ENCODE measurements around the gene GPC3.

DNA sequence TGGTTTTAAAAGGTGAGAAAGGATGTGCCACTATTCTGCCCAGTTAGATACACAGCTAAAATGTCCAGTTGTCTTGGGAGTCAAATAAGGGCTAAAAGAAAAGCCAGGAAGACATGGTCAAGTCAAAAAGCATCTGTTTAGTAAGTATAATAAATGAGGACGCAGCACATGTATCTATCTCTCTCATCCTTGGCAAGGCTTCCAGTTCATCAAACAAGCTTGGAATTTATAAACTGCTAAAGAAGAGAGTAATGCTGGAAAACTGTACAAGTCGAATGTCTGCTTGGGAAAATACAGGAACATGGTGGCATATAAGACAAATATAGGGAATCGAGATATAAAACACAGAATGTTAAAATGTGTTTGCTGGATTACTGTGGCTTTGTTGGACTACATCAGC is 106.7 kb downstream of the GPC3 start:
- TF ChIP-seq, protein P1, sequence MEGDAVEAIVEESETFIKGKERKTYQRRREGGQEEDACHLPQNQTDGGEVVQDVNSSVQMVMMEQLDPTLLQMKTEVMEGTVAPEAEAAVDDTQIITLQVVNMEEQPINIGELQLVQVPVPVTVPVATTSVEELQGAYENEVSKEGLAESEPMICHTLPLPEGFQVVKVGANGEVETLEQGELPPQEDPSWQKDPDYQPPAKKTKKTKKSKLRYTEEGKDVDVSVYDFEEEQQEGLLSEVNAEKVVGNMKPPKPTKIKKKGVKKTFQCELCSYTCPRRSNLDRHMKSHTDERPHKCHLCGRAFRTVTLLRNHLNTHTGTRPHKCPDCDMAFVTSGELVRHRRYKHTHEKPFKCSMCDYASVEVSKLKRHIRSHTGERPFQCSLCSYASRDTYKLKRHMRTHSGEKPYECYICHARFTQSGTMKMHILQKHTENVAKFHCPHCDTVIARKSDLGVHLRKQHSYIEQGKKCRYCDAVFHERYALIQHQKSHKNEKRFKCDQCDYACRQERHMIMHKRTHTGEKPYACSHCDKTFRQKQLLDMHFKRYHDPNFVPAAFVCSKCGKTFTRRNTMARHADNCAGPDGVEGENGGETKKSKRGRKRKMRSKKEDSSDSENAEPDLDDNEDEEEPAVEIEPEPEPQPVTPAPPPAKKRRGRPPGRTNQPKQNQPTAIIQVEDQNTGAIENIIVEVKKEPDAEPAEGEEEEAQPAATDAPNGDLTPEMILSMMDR (IDR thresholded peaks at IDR 0.05), result no peak
- TF ChIP-seq POLR2AphosphoS5 (IDR thresholded peaks at IDR 0.05; ENCODE audit: insufficient read depth in 1 of 2, low read depth in 1 of 2), result no peak
